Endothelial cell of umbilical vein (primary cell): ENCODE data around the gene PPP1CB. TPM values are rescaled to one million over a fixed set of nuclear protein-coding genes. Genes with fewer than 3 reads are reported as not detected.

Experiments
- BruUV-seq: library from RNA; stranded (reverse); fragments of 400-500 nt; replicated peaks from 2 replicates; lab custom pipeline; 2021; lab: Mats Ljungman, UMichigan
- CTCF ChIA-PET: fragments of 300-600, 350-600 bp; sonication (Branson Sonifier 250); formaldehyde crosslinking; loops from one replicate; lab custom pipeline; 2021; ENCODE audit warnings: antibody characterized with exemption, inconsistent platforms; lab: Charles Lee
- POLR2A ChIA-PET: fragments of 300-600, 350-600 bp; sonication (Branson Sonifier 250); formaldehyde crosslinking; loops from one replicate; lab custom pipeline; 2021; ENCODE audit warnings: antibody characterized with exemption, inconsistent platforms; lab: Charles Lee
- DNase-seq: peaks from one replicate; pipeline ENCODE4 v3.0.0-alpha.2; 2011; ENCODE audit warnings: low read depth, low spot score
- FAIRE-seq: peaks from 2 replicates; lab custom pipeline; 2011; peaks lifted over from hg19 to GRCh38; lab: Jason Lieb, UNC
- H2AFZ ChIP-seq: 2 replicates; pipeline ENCODE4 v1.6.0; 2012; ENCODE audit warnings: low read depth, low read length, control low read depth, inconsistent platforms
- H3K27ac ChIP-seq: 2 replicates; pipeline ENCODE4 v1.5.1; 2011; ENCODE audit warnings: low read depth, mild to moderate bottlenecking, control low read depth, low read length, moderate library complexity; ENCODE audit not compliant: insufficient read depth
- H3K27me3 ChIP-seq, 2 experiments: 2 replicates each; pipeline versions ENCODE4 v1.6.0 to v1.6.1; 2011; ENCODE audit warnings: low read length in 2 of 2, mixed read lengths in 1 of 2; ENCODE audit not compliant: control insufficient read depth in 2 of 2, insufficient read depth in 2 of 2
- H3K36me3 ChIP-seq, 2 experiments: 2 replicates in 1 of 2; 3 replicates in 1 of 2; pipeline ENCODE4 v1.5.1; 2011; ENCODE audit warnings: low read length in 2 of 2, mild to moderate bottlenecking in 1 of 2, moderate library complexity in 1 of 2; ENCODE audit not compliant: control insufficient read depth in 2 of 2, insufficient read depth in 2 of 2; ENCODE audit errors: extremely low read depth in 1 of 2
- H3K4me1 ChIP-seq: 3 replicates; pipeline ENCODE4 v1.5.1; 2011; ENCODE audit warnings: mild to moderate bottlenecking, low read length; ENCODE audit not compliant: control insufficient read depth, insufficient read depth; ENCODE audit errors: extremely low read depth
- H3K4me2 ChIP-seq: 2 replicates; pipeline ENCODE4 v1.6.1; 2011; ENCODE audit warnings: low read length, control low read depth, mixed read lengths; ENCODE audit not compliant: insufficient read depth
- H3K4me3 ChIP-seq, 3 experiments: fragments of 200-600 bp in 1 of 3; sonication (generic), shearing (Covaris generic) in 1 of 3; replicated peaks in 1 of 3; 2 replicates each; pipeline ENCODE4 v1.5.1; 2011 to 2016; ENCODE audit warnings: control low read depth in 3 of 3, low read length in 3 of 3, mild to moderate bottlenecking in 2 of 3, inconsistent platforms in 1 of 3, low read depth in 1 of 3, moderate library complexity in 1 of 3; ENCODE audit not compliant: insufficient read depth in 1 of 3
- H3K79me2 ChIP-seq: 2 replicates; pipeline ENCODE4 v1.6.0; 2012; ENCODE audit warnings: low read length, inconsistent platforms; ENCODE audit not compliant: control insufficient read depth, insufficient read depth
- H3K9ac ChIP-seq: replicated peaks from 2 replicates; pipeline ENCODE3; 2011; ENCODE audit warnings: low read length, control low read depth; ENCODE audit not compliant: insufficient read depth; ENCODE audit errors: extremely low read depth
- H3K9me1 ChIP-seq: replicated peaks from 3 replicates; pipeline ENCODE4 v1.6.0; 2011; ENCODE audit warnings: mild to moderate bottlenecking, low read length; ENCODE audit not compliant: control insufficient read depth, insufficient read depth; ENCODE audit errors: extremely low read depth
- H3K9me3 ChIP-seq: replicated peaks from 2 replicates; pipeline ENCODE4 v1.5.1; 2012; ENCODE audit warnings: low read length, inconsistent platforms; ENCODE audit not compliant: control insufficient read depth, insufficient read depth
- H4K20me1 ChIP-seq: replicated peaks from 2 replicates; pipeline ENCODE3; 2011; ENCODE audit warnings: mild to moderate bottlenecking, low read length; ENCODE audit not compliant: control insufficient read depth, insufficient read depth; ENCODE audit errors: extremely low read depth
- CTCF ChIP-seq, 2 donors: IDR thresholded peaks; 1 replicate in 1 of 2; 2 replicates in 1 of 2; pipeline ENCODE4 v1.5.1; 2011; ENCODE audit warnings: low read length in 2 of 2, mild to moderate bottlenecking in 2 of 2, moderate library complexity in 2 of 2, control low read depth in 1 of 2, inconsistent platforms in 1 of 2, low read depth in 1 of 2; ENCODE audit not compliant: insufficient read depth in 1 of 2; ENCODE audit errors: extremely low read depth in 1 of 2
- EZH2 ChIP-seq: IDR thresholded peaks from 2 replicates; pipeline ENCODE4 v1.6.1; 2012; ENCODE audit warnings: borderline replicate concordance, low read depth, mild to moderate bottlenecking, moderate library complexity, low read length, inconsistent platforms; ENCODE audit not compliant: severe bottlenecking
- FOS ChIP-seq: IDR thresholded peaks from 2 replicates; pipeline ENCODE4 v1.6.1; 2011; ENCODE audit warnings: mild to moderate bottlenecking, low read length, moderate library complexity, borderline replicate concordance; ENCODE audit not compliant: insufficient read depth
- GATA2 ChIP-seq: IDR thresholded peaks from 2 replicates; pipeline ENCODE4 v1.7.0; 2011; ENCODE audit warnings: low read depth, mild to moderate bottlenecking, moderate library complexity, mixed read lengths, low read length; ENCODE audit not compliant: insufficient read length, insufficient read depth
- JUN ChIP-seq: IDR thresholded peaks from 2 replicates; pipeline ENCODE4 v1.6.1; 2011; ENCODE audit warnings: borderline replicate concordance, low read depth; ENCODE audit not compliant: insufficient read length, insufficient read depth
- MAX ChIP-seq: IDR thresholded peaks from 2 replicates; pipeline ENCODE4 v1.6.1; 2011; ENCODE audit not compliant: insufficient read depth, insufficient read length
- MYC ChIP-seq: IDR thresholded peaks from one replicate; pipeline ENCODE4 v1.6.1; 2011; ENCODE audit warnings: mild to moderate bottlenecking, low read depth, low read length
- POLR2A ChIP-seq: IDR thresholded peaks from 2 replicates; pipeline ENCODE4 v1.6.1; 2012; ENCODE audit warnings: low read depth, mild to moderate bottlenecking, control low read depth, low read length
- POLR2AphosphoS5 ChIP-seq: IDR thresholded peaks from 2 replicates; pipeline ENCODE4 v1.6.1; 2012; ENCODE audit warnings: low read depth, mild to moderate bottlenecking, control low read depth, low read length, moderate library complexity; ENCODE audit not compliant: insufficient read depth
- dilution Hi-C: fragments of 300-500 bp; cut with MboI; formaldehyde crosslinking; loops from one replicate; pipeline ENCODE4 v1.15.0; 2019; ENCODE audit warnings: low sequenced_read_pairs; ENCODE audit not compliant: extremely low pct_ligation_motif_present
- intact Hi-C: fragments of 100-400 bp; cut with micrococcal nuclease; formaldehyde crosslinking; loops from one replicate; pipeline ENCODE4 v1.10.0; 2022
- polyA plus RNA-seq, 4 experiments: library from polyadenylated mRNA; depleted of rRNA in 3 of 4; stranded (reverse) in 3 of 4; unstranded in 1 of 4; fragments of >200 nt; gene quantifications; 2 replicates each; pipeline versions ENCODE4 v1.2.1 to v1.2.3, GENCODE V29; 2011 to 2012; ENCODE audit warnings: missing spikeins in 1 of 4
- total RNA-seq: library from RNA; stranded (reverse); gene quantifications from 2 replicates; pipeline ENCODE4 v1.2.3, GENCODE V29; 2021

Gene PPP1CB
- total and polyA plus RNA-seq, 2 donors (not counting 3 experiments of a cell fraction or from before 2014, with no cell fraction given), result 29.8 to 163 TPM

- Histone ChIP-seq H3K9ac (peak overlapping the region; percentile 4), H3K36me3 (peaks cover 0 to 2% of the 10 kb centered on the region in 2 experiments)
Observed at GRCh38 chr2:28809927-28810326, 58.3 kb downstream of the PPP1CB start.

More at GRCh38 chr2:28809927-28810326, 58.3 kb downstream of the PPP1CB start:
- POLR2A ChIA-PET, result interaction anchor here (0.7 kb wide), 1 partner anchor 182 kb away, joined by 5 read pairs; no protein-coding TSS in a partner anchor
- intact Hi-C loops, result loop anchor here (5.0 kb wide), 1 partner anchor 218 kb away; no protein-coding TSS in a partner anchor
- Histone ChIP-seq H3K9me1 (no peaks in the 10 kb centered on the region), H4K20me1 (no peaks in the 10 kb centered on the region), H3K27me3 (no peaks in the 10 kb centered on the region), H3K9me3 (no peaks in the 10 kb centered on the region), H3K79me2 (no peaks in the 10 kb centered on the region), H3K4me2 (peak overlapping the region; percentile 54), H3K27ac (no peak overlapping the region), H3K4me1 (peaks cover 10% of the 10 kb centered on the region), H2AFZ (no peak overlapping the region), H3K4me3 (no peak overlapping the region)
- no TSS peak for BruUV-seq
- FAIRE-seq (no peak), DNase-seq (no peak)
- dilution Hi-C loops, result no loop called here
- CTCF ChIA-PET, result interaction anchor here (1.0 to 3.3 kb wide), 4 partner anchors 11 to 252 kb away, joined by 3 to 15 read pairs (median 8); no protein-coding TSS in a partner anchor
- TF ChIP-seq FOS, result no peak
- TF ChIP-seq CTCF (IDR thresholded peaks at IDR 0.05; ENCODE audit: extremely low read depth in 1 of 2, insufficient read depth in 1 of 2, low read depth in 1 of 2, low read length in 2 of 2), result no peak
- no peak for TF ChIP-seq POLR2A
- TF ChIP-seq JUN, result no peak
- TF ChIP-seq GATA2, result no peak
- no peak for TF ChIP-seq EZH2
- TF ChIP-seq MAX, result no peak
- no peak for TF ChIP-seq POLR2AphosphoS5
- no peak for TF ChIP-seq MYC
